SU-DHL-6 (cell line): ENCODE results near the gene FAM120B.

Experiments used
- CTCF ChIP-seq: fragments of 200-600 bp; sonication (generic); IDR thresholded peaks from one replicate; pipeline ENCODE4 v1.5.1; 2017; ENCODE audit warnings: antibody characterized with exemption, mild to moderate bottlenecking, low read length, moderate library complexity; ENCODE audit not compliant: insufficient read depth, poor library complexity, severe bottlenecking
- EZH2phosphoT487 ChIP-seq: fragments of 200-600 bp; sonication (generic), shearing (Covaris generic); conservative IDR thresholded peaks from 2 replicates; pipeline ENCODE4 v1.6.1; 2018; ENCODE audit warnings: mild to moderate bottlenecking, antibody characterized with exemption, low read length, moderate library complexity, mixed read lengths

- TF ChIP-seq CTCF (no peak), EZH2phosphoT487 (no peak)
Observed at GRCh38 chr6:170274713-170275560, 31.6 kb upstream of the FAM120B start.
